Stimulated activated CD4-positive, alpha-beta T cell treated with anti-CD3 and anti-CD28 coated beads, Interleukin-15, amount 100 ng/mL, for 24 hours (primary cell): Measurements from ENCODE around the gene ZNF638.

Experiments
- DNase-seq: peaks from one replicate; pipeline ENCODE4 v3.0.0-alpha.2; 2020

The ZNF638 gene

GRCh38 chr2:71474744-71475397 lies 143.3 kb downstream of the ZNF638 start:
- no peak for DNase-seq

GRCh38 chr2:71476495-71476894 lies 144.9 kb downstream of the ZNF638 start:
- no peak for DNase-seq

- DNase-seq = no peak
Observed at GRCh38 chr2:71477231-71477691, 145.7 kb downstream of the ZNF638 start.

- no peak for DNase-seq
Observed at GRCh38 chr2:71478806-71479205, 147.2 kb downstream of the ZNF638 start.

- DNase-seq = no peak
Observed at GRCh38 chr2:71479261-71479660, 147.7 kb downstream of the ZNF638 start.

- no peak for DNase-seq
Observed at GRCh38 chr2:71481111-71481510, 149.5 kb downstream of the ZNF638 start.

- no peak for DNase-seq
Observed at GRCh38 chr2:71482055-71482454, 150.5 kb downstream of the ZNF638 start.

GRCh38 chr2:71483246-71483645 lies 151.7 kb downstream of the ZNF638 start:
- no peak for DNase-seq

- no peak for DNase-seq
Observed at GRCh38 chr2:71484354-71484753, 152.8 kb downstream of the ZNF638 start.
